ENCODE data around the gene METTL16. TPM values are rescaled to one million over a fixed set of nuclear protein-coding genes. Genes with fewer than 3 reads are reported as not detected.
"Not testable (repeated sequence)": the region's sequence is repeated elsewhere in the genome, so short reads cannot be mapped to it uniquely, and the experiment has no call there.

METTL16 gene
- total RNA-seq, 1 donor from 2014 or later, result 25.3 TPM

- DNase-seq (ENCODE audit: low spot score), result no peak
These were observed 8.7 kb downstream of the METTL16 start for GRCh38 chr17:2502871-2503580.

GRCh38 chr17:2500446-2500845 lies 11.2 kb downstream of the METTL16 start:
- no peak for DNase-seq (ENCODE audit: low spot score)

- DNase-seq (ENCODE audit: low spot score), result not testable (repeated sequence)
These were observed 22.4 kb downstream of the METTL16 start for GRCh38 chr17:2489286-2489685.

- DNase-seq (ENCODE audit: low spot score), result no peak
These were observed 24.4 kb downstream of the METTL16 start for GRCh38 chr17:2487306-2487705.

- DNase-seq (ENCODE audit: low spot score), result not testable (repeated sequence)
These were observed 25.0 kb downstream of the METTL16 start for GRCh38 chr17:2486709-2487108.

GRCh38 chr17:2485970-2486369 lies 25.7 kb downstream of the METTL16 start:
- DNase-seq (ENCODE audit: low spot score), result no peak

GRCh38 chr17:2485543-2485942 lies 26.1 kb downstream of the METTL16 start:
- DNase-seq (ENCODE audit: low spot score), result no peak

- DNase-seq (ENCODE audit: low spot score), result no peak
These were observed 26.8 kb downstream of the METTL16 start for GRCh38 chr17:2484876-2485275.

- no peak for DNase-seq (ENCODE audit: low spot score)
These were observed 28.6 kb downstream of the METTL16 start for GRCh38 chr17:2483084-2483483.

GRCh38 chr17:2482218-2482617 lies 29.5 kb downstream of the METTL16 start:
- DNase-seq (ENCODE audit: low spot score), result no peak

GRCh38 chr17:2481760-2482159 lies 29.9 kb downstream of the METTL16 start:
- DNase-seq (ENCODE audit: low spot score), result no peak

- DNase-seq (ENCODE audit: low spot score), result no peak
These were observed 33.2 kb downstream of the METTL16 start for GRCh38 chr17:2478458-2478857.

GRCh38 chr17:2475056-2475455 lies 36.6 kb downstream of the METTL16 start:
- DNase-seq (ENCODE audit: low spot score), result no peak

- DNase-seq (ENCODE audit: low spot score), result no peak
These were observed 37.3 kb downstream of the METTL16 start for GRCh38 chr17:2474371-2474770.

GRCh38 chr17:2468270-2468669 lies 43.4 kb downstream of the METTL16 start:
- DNase-seq (ENCODE audit: low spot score), result no peak

- no peak for DNase-seq (ENCODE audit: low spot score)
These were observed 44.8 kb downstream of the METTL16 start for GRCh38 chr17:2466931-2467330.

GRCh38 chr17:2462481-2462880 lies 49.2 kb downstream of the METTL16 start:
- no peak for DNase-seq (ENCODE audit: low spot score)

GRCh38 chr17:2459917-2460271 lies 51.8 kb downstream of the METTL16 start:
- no peak for DNase-seq (ENCODE audit: low spot score)

GRCh38 chr17:2457913-2458312 lies 53.8 kb downstream of the METTL16 start:
- DNase-seq (ENCODE audit: low spot score), result no peak

GRCh38 chr17:2456475-2456874 lies 55.2 kb downstream of the METTL16 start:
- DNase-seq (ENCODE audit: low spot score), result no peak

- DNase-seq (ENCODE audit: low spot score), result no peak
These were observed 55.7 kb downstream of the METTL16 start for GRCh38 chr17:2455956-2456355.

- no peak for DNase-seq (ENCODE audit: low spot score)
These were observed 57.8 kb downstream of the METTL16 start for GRCh38 chr17:2453866-2454265.

GRCh38 chr17:2453325-2453724 lies 58.4 kb downstream of the METTL16 start:
- DNase-seq (ENCODE audit: low spot score), result no peak
